H1 (cell line): ENCODE results near the gene GALNT6. TPM values are rescaled to one million over a fixed set of nuclear protein-coding genes. Genes with fewer than 3 reads are reported as not detected.

Source experiments
- CTCF ChIA-PET: fragments of 300-600 bp; sonication (Branson Sonifier 250); formaldehyde crosslinking; loops from one replicate; lab custom pipeline; 2021; ENCODE audit not compliant: partially characterized antibody; lab: Charles Lee
- POLR2A ChIA-PET: fragments of 300-600 bp; sonication (Branson Sonifier 250); formaldehyde crosslinking; loops from one replicate; lab custom pipeline; 2021; ENCODE audit warnings: inconsistent platforms; ENCODE audit not compliant: partially characterized antibody; lab: Charles Lee
- DNase-seq, 2 experiments: peaks; one replicate each; pipeline versions ENCODE4 v3.0.0 to v3.0.0-alpha.2; 2010 to 2022; ENCODE audit warnings: low spot score in 2 of 2, low read depth in 1 of 2, mixed read lengths in 1 of 2
- FAIRE-seq: peaks from 2 replicates; lab custom pipeline; 2011; peaks lifted over from hg19 to GRCh38; lab: Jason Lieb, UNC
- H2AFZ ChIP-seq: 2 replicates; pipeline ENCODE4 v1.8.1; 2012; ENCODE audit warnings: low read length, inconsistent platforms
- H2AK5ac ChIP-seq: 2 replicates; pipeline ENCODE4 v1.6.1; 2013; ENCODE audit warnings: low read depth, low read length
- H2BK120ac ChIP-seq: replicated peaks from 2 replicates; pipeline ENCODE3; 2013; ENCODE audit warnings: low read depth, low read length, inconsistent platforms
- H2BK12ac ChIP-seq: 2 replicates; pipeline ENCODE4 v1.6.1; 2013; ENCODE audit warnings: low read depth, low read length
- H2BK15ac ChIP-seq: 2 replicates; pipeline ENCODE4 v1.6.1; 2013; ENCODE audit warnings: low read length
- H2BK20ac ChIP-seq: 2 replicates; pipeline ENCODE4 v1.6.1; 2013; ENCODE audit warnings: low read length
- H2BK5ac ChIP-seq: 2 replicates; pipeline ENCODE4 v1.6.1; 2013; ENCODE audit warnings: low read depth, low read length
- H3K14ac ChIP-seq: 2 replicates; pipeline ENCODE4 v1.6.1; 2013; ENCODE audit warnings: inconsistent platforms; ENCODE audit not compliant: insufficient read length
- H3K18ac ChIP-seq: 2 replicates; pipeline ENCODE4 v1.6.1; 2013; ENCODE audit warnings: low read length; ENCODE audit errors: extremely low read depth
- H3K23ac ChIP-seq: 2 replicates; pipeline ENCODE4 v1.6.1; 2013; ENCODE audit warnings: inconsistent platforms; ENCODE audit not compliant: insufficient read length
- H3K23me2 ChIP-seq: 2 replicates; pipeline ENCODE4 v1.6.1; 2013; ENCODE audit warnings: low read depth, low read length
- H3K27ac ChIP-seq: 2 replicates; pipeline ENCODE4 v1.6.1; 2011; ENCODE audit warnings: low read depth, low read length, inconsistent platforms
- H3K27me3 ChIP-seq, 4 experiments: replicated peaks in 1 of 4; 1 replicate in 1 of 4; 2 replicates in 3 of 4; pipeline versions ENCODE4 v1.6.1 to v1.8.1; 2011 to 2013; ENCODE audit warnings: low read length in 3 of 4, mild to moderate bottlenecking in 3 of 4, inconsistent platforms in 2 of 4, mixed read lengths in 2 of 4, moderate library complexity in 1 of 4; ENCODE audit not compliant: control insufficient read depth in 3 of 4, insufficient read depth in 3 of 4; ENCODE audit errors: extremely low read depth in 1 of 4
- H3K36me3 ChIP-seq, 4 experiments: 2 replicates each; pipeline versions ENCODE4 v1.6.1 to v1.8.1; 2011 to 2013; ENCODE audit warnings: mild to moderate bottlenecking in 4 of 4, low read length in 3 of 4, moderate library complexity in 2 of 4, control low read depth in 1 of 4, inconsistent platforms in 1 of 4; ENCODE audit not compliant: insufficient read depth in 4 of 4, control insufficient read depth in 2 of 4
- H3K4ac ChIP-seq: replicated peaks from 2 replicates; pipeline ENCODE3; 2013; ENCODE audit warnings: low read length, low read depth, mixed read lengths, inconsistent platforms; ENCODE audit not compliant: insufficient read length
- H3K4me1 ChIP-seq, 4 experiments: replicated peaks in 1 of 4; 1 replicate in 1 of 4; 2 replicates in 3 of 4; pipeline versions ENCODE4 v1.6.1 to v1.8.1; 2011 to 2013; ENCODE audit warnings: low read length in 3 of 4, inconsistent platforms in 2 of 4, mixed read lengths in 1 of 4; ENCODE audit not compliant: insufficient read depth in 4 of 4, control insufficient read depth in 3 of 4
- H3K4me2 ChIP-seq, 2 experiments: 2 replicates each; pipeline versions ENCODE4 v1.6.1 to v1.8.1; 2011 to 2013; ENCODE audit warnings: low read depth in 2 of 2, low read length in 2 of 2, control low read depth in 1 of 2, inconsistent platforms in 1 of 2, mild to moderate bottlenecking in 1 of 2; ENCODE audit not compliant: insufficient read depth in 1 of 2
- H3K4me3 ChIP-seq, 4 experiments: fragments of 200-600, 300-600 bp in 1 of 4; sonication (generic), shearing (Covaris generic), sonication (Bioruptor Twin) in 1 of 4; 2 replicates each; pipeline versions ENCODE4 v1.5.1 to v1.8.1; 2011 to 2016; ENCODE audit warnings: low read length in 4 of 4, low read depth in 3 of 4, control low read depth in 2 of 4, inconsistent platforms in 2 of 4, mild to moderate bottlenecking in 2 of 4, mixed read lengths in 1 of 4, moderate library complexity in 1 of 4; ENCODE audit not compliant: insufficient read depth in 2 of 4; ENCODE audit errors: extremely low read depth in 1 of 4
- H3K56ac ChIP-seq: replicated peaks from 2 replicates; pipeline ENCODE3; 2013; ENCODE audit warnings: low read depth, mild to moderate bottlenecking, mixed read lengths, low read length, inconsistent platforms; ENCODE audit not compliant: insufficient read length
- H3K79me1 ChIP-seq: 2 replicates; pipeline ENCODE4 v1.6.1; 2013; ENCODE audit warnings: low read depth, low read length, control low read depth
- H3K79me2 ChIP-seq, 2 experiments: 2 replicates each; pipeline versions ENCODE4 v1.6.1 to v1.8.1; 2012 to 2013; ENCODE audit warnings: low read length in 2 of 2, mild to moderate bottlenecking in 2 of 2, inconsistent platforms in 1 of 2; ENCODE audit not compliant: insufficient read depth in 2 of 2, control insufficient read depth in 1 of 2
- H3K9ac ChIP-seq, 4 experiments: replicated peaks in 1 of 4; 1 replicate in 1 of 4; 2 replicates in 3 of 4; pipeline versions ENCODE4 v1.6.1 to v1.8.1; 2011 to 2013; ENCODE audit warnings: low read depth in 3 of 4, low read length in 3 of 4, control low read depth in 2 of 4, mild to moderate bottlenecking in 2 of 4, moderate library complexity in 2 of 4, inconsistent platforms in 1 of 4; ENCODE audit errors: extremely low read depth in 1 of 4
- H3K9me3 ChIP-seq, 2 experiments: 2 replicates each; pipeline versions ENCODE4 v1.6.1 to v1.8.1; 2012 to 2013; ENCODE audit warnings: mild to moderate bottlenecking in 2 of 2, moderate library complexity in 2 of 2, control low read depth in 1 of 2, inconsistent platforms in 1 of 2, low read depth in 1 of 2, low read length in 1 of 2, mixed read lengths in 1 of 2; ENCODE audit not compliant: insufficient read depth in 2 of 2
- H4K20me1 ChIP-seq, 2 experiments: replicated peaks in 1 of 2; 2 replicates each; pipeline versions ENCODE3 to v1.8.1; 2011 to 2013; ENCODE audit warnings: inconsistent platforms in 2 of 2, low read length in 2 of 2, mild to moderate bottlenecking in 1 of 2; ENCODE audit not compliant: insufficient read depth in 2 of 2, control insufficient read depth in 1 of 2
- H4K5ac ChIP-seq: 2 replicates; pipeline ENCODE4 v1.6.1; 2013; ENCODE audit warnings: low read length, low read depth, mixed read lengths, inconsistent platforms; ENCODE audit not compliant: insufficient read length
- H4K8ac ChIP-seq: 2 replicates; pipeline ENCODE4 v1.8.0; 2013; ENCODE audit warnings: mild to moderate bottlenecking, moderate library complexity, low read length, inconsistent platforms; ENCODE audit not compliant: insufficient read depth; ENCODE audit errors: extremely low read depth
- H4K91ac ChIP-seq: replicated peaks from 2 replicates; pipeline ENCODE3; 2013; ENCODE audit warnings: low read length, mixed read lengths, inconsistent platforms; ENCODE audit not compliant: insufficient read length
- CHD1 ChIP-seq: IDR thresholded peaks from 2 replicates; pipeline ENCODE4 v1.6.1; 2012; ENCODE audit warnings: low read depth, low read length, improper control_type of control experiment
- CTBP2 ChIP-seq: IDR thresholded peaks from 2 replicates; pipeline ENCODE4 v1.7.0; 2011; ENCODE audit warnings: borderline replicate concordance, mild to moderate bottlenecking, moderate library complexity, mixed read lengths, low read length; ENCODE audit not compliant: insufficient read depth, insufficient read length
- HDAC2 ChIP-seq, 2 experiments: fragments of 300-600 bp in 1 of 2; sonication (generic) in 1 of 2; IDR thresholded peaks; 2 replicates each; pipeline ENCODE4 v1.6.1; 2011 to 2012; ENCODE audit warnings: low read depth in 2 of 2, low read length in 2 of 2, mild to moderate bottlenecking in 2 of 2, moderate library complexity in 2 of 2, borderline replicate concordance in 1 of 2, inconsistent platforms in 1 of 2
- JUN ChIP-seq: IDR thresholded peaks from 2 replicates; pipeline ENCODE4 v1.6.1; 2011; ENCODE audit warnings: low read depth, mild to moderate bottlenecking, improper control_type of control experiment, low read length
- JUND ChIP-seq: IDR thresholded peaks from 2 replicates; pipeline ENCODE4 v1.6.1; 2011; ENCODE audit warnings: mild to moderate bottlenecking, improper control_type of control experiment, low read length
- POLR2A ChIP-seq, 2 experiments: IDR thresholded peaks; 1 replicate in 1 of 2; 2 replicates in 1 of 2; pipeline ENCODE4 v1.6.1; 2011; ENCODE audit warnings: low read depth in 2 of 2, low read length in 2 of 2, mild to moderate bottlenecking in 2 of 2; ENCODE audit errors: control extremely low read depth in 1 of 2
- SIN3A ChIP-seq, 2 experiments: IDR thresholded peaks in 1 of 2; conservative IDR thresholded peaks in 1 of 2; 2 replicates each; pipeline ENCODE4 v1.6.1; 2011 to 2012; ENCODE audit warnings: low read length in 2 of 2, improper control_type of control experiment in 1 of 2, low read depth in 1 of 2, mild to moderate bottlenecking in 1 of 2
- TAF7 ChIP-seq: optimal IDR thresholded peaks from 2 replicates; pipeline ENCODE3; 2011; ENCODE audit warnings: low read depth, mild to moderate bottlenecking, inconsistent platforms, low read length, moderate library complexity, borderline replicate concordance
- WGBS, 2 experiments: shearing (Covaris generic) in 1 of 2; methylation state at CpG; one replicate each; pipeline versions ENCODE4 v1.1.6 to v1.1.7; 2013 to 2015; ENCODE audit warnings: low lambda C conversion rate in 2 of 2, mixed read lengths in 2 of 2, inconsistent platforms in 1 of 2, low coverage in 1 of 2, missing lambda C conversion rate in 1 of 2; ENCODE audit not compliant: insufficient replicate concordance in 2 of 2, insufficient coverage in 1 of 2, insufficient read length in 1 of 2; ENCODE audit errors: extremely low coverage in 1 of 2, missing lambda C conversion rate in 1 of 2; 5-methylcytosine and 5-hydroxymethylcytosine counted together
- polyA plus RNA-seq, 7 experiments: library from polyadenylated mRNA; depleted of rRNA in 3 of 7; stranded (reverse) in 5 of 7; unstranded in 2 of 7; fragments of >200 nt in 5 of 7; fragments of 200-250 nt in 2 of 7; gene quantifications; 1 replicate in 5 of 7; 2 replicates in 1 of 7; 4 replicates in 1 of 7; pipeline versions ENCODE4 v1.2.1 to v1.2.3, GENCODE V29; 2011 to 2013; ENCODE audit warnings: missing spikeins in 2 of 7, mixed read lengths in 2 of 7
- total RNA-seq: library from RNA; stranded (reverse); fragmentation: NEBNext Ultra II Directional; extraction: Animal tissue kit (Norgen Biotek cat#: 25700); gene quantifications from 2 replicates; pipeline ENCODE4 v1.2.1, GENCODE V29; 2021
- TF ChIP-seq, protein P1 (sequence below): IDR thresholded peaks from 2 replicates; pipeline ENCODE4 v1.6.1; 2011; ENCODE audit warnings: low read length, improper control_type of control experiment

Gene GALNT6
- total and polyA plus RNA-seq, 2 of the 8 experiments (the other 6 are each of a cell fraction or from before 2014, with no cell fraction given), result 5.8 to 10.7 TPM

DNA sequence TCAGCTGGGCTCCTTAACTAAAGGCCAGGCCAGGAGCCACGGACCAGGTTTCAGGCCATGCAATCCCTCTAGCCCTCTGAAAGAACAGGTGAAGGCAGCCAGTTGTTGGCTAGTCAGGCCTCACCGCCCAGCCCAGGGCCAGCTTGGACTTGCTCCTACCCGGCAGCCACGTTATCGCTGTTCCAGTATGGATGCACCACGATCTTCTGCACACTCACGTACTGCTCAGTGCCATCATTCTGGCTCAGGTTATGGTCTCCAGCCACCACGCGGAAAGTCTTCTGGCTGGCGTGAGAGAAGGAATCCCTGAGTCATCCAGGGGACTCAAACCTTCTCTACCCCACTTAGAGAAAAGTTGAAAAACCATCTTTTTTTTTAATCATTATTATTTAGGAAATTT lies 48.8 kb downstream of the GALNT6 start:
- no peak overlapping the region for H3K23ac ChIP-seq
- H2BK15ac ChIP-seq, result no peak overlapping the region
- no peak overlapping the region for H3K18ac ChIP-seq
- H4K91ac ChIP-seq, result no peak overlapping the region
- no peak overlapping the region for H2BK20ac ChIP-seq
- no peak overlapping the region for H3K4me3 ChIP-seq
- H2BK5ac ChIP-seq, result no peak overlapping the region; the same call in 1 of the 2 replicates
- H3K4me1 ChIP-seq, result peaks cover 0 to 3% (median 2%) of the 10 kb centered on the region in 4 experiments; a peak in 3 of 7 replicates
- POLR2A ChIA-PET, result no interaction called here
- H2BK120ac ChIP-seq, result no peak overlapping the region
- no peak for TF ChIP-seq SIN3A (conservative IDR thresholded peaks at IDR 0.05 in 1 of 2, IDR thresholded peaks at IDR 0.05 in 1 of 2; ENCODE audit: low read depth in 1 of 2, low read length in 2 of 2)
- TF ChIP-seq, protein P1, sequence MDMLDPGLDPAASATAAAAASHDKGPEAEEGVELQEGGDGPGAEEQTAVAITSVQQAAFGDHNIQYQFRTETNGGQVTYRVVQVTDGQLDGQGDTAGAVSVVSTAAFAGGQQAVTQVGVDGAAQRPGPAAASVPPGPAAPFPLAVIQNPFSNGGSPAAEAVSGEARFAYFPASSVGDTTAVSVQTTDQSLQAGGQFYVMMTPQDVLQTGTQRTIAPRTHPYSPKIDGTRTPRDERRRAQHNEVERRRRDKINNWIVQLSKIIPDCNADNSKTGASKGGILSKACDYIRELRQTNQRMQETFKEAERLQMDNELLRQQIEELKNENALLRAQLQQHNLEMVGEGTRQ, result no peak
- TF ChIP-seq HDAC2 (IDR thresholded peaks at IDR 0.05; ENCODE audit: borderline replicate concordance in 1 of 2, low read depth in 2 of 2, low read length in 2 of 2), result no peak
- TF ChIP-seq TAF7, result no peak
- no peak for TF ChIP-seq POLR2A (IDR thresholded peaks at IDR 0.05; ENCODE audit: control extremely low read depth in 1 of 2, low read depth in 2 of 2, low read length in 2 of 2)
- TF ChIP-seq CTBP2, result no peak
- TF ChIP-seq CHD1, result no peak
- TF ChIP-seq JUND, result no peak
- no peak for TF ChIP-seq JUN
- no peaks in the 10 kb centered on the region for H3K79me1 ChIP-seq
- H3K14ac ChIP-seq, result no peak overlapping the region
- no peak overlapping the region for H2AFZ ChIP-seq
- no peak overlapping the region for H4K5ac ChIP-seq
- DNase-seq (no peak), FAIRE-seq (no peak)
- no peak overlapping the region for H3K56ac ChIP-seq
- H2AK5ac ChIP-seq, result no peak overlapping the region
- no peaks in the 10 kb centered on the region for H3K23me2 ChIP-seq
- H4K8ac ChIP-seq, result no peak overlapping the region
- 91% methylated on average over 10 of the region's 10 CpGs; no CpG with 5 or more reads in 1 of the 2 experiments for WGBS, 2 experiments
- no peaks in the 10 kb centered on the region for H3K79me2 ChIP-seq
- no peaks in the 10 kb centered on the region for H3K27me3 ChIP-seq
- no peak overlapping the region for H3K4ac ChIP-seq
- no peak overlapping the region for H2BK12ac ChIP-seq
- no peak overlapping the region for H3K9ac ChIP-seq
- no peak overlapping the region for H3K27ac ChIP-seq
- no peaks in the 10 kb centered on the region for H3K36me3 ChIP-seq
- no peaks in the 10 kb centered on the region for H3K9me3 ChIP-seq
- H3K4me2 ChIP-seq, result no peak overlapping the region
- no peaks in the 10 kb centered on the region for H4K20me1 ChIP-seq
- CTCF ChIA-PET, result interaction anchor here (1.8 to 7.3 kb wide), 12 partner anchors 10 to 171 kb away, joined by 5 to 119 read pairs (median 25); partner anchors contain the start of genes BIN2, POU6F1 and SMAGP
